ENCODE measurements around the gene THUMPD3. TPM values are rescaled to one million over a fixed set of nuclear protein-coding genes. Genes with fewer than 3 reads are reported as not detected.

Gene THUMPD3
- total and polyA plus RNA-seq, 2 donors (not counting 1 experiment from before 2014, with no cell fraction given), result 57.8 to 59.9 TPM

DNA sequence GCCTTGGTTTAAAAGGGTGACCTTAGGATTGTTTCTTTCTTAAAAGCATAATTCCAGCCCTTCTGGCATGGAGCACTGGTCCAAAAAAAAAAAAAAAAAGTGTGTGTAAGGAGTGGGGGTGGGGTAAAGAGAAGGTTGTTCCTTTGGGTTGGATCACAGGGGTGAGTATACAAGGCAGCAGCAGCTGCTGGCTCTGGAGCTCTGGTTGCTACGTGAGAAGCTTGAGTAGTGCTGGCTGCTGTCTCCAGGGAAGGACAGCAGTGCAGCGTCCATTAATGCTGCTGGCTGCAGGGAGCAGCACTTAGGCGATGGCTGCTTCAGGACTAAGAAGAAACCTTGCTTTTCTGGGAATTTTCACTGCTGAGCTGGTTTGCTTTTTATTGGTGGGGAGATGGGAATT, 36.9 kb downstream of the THUMPD3 start:
- H2AFZ ChIP-seq (ENCODE audit: low read length), result no peak overlapping the region
- H4K20me1 ChIP-seq (ENCODE audit: control insufficient read depth, extremely low read depth, insufficient read depth, low read length), result peaks cover 16% of the 10 kb centered on the region
- H3K79me2 ChIP-seq (ENCODE audit: control insufficient read depth, insufficient read depth, low read length), result peaks cover 85% of the 10 kb centered on the region
- H3K9me3 ChIP-seq (ENCODE audit: control insufficient read depth, insufficient read depth, low read depth, low read length), result no peaks in the 10 kb centered on the region
- peak; percentile 93 to 97 for DNase-seq (ENCODE audit: low read depth in 2 of 2)
- peak overlapping the region; percentile 99 for H3K27ac ChIP-seq (ENCODE audit: insufficient read depth, low read length)
- H3K4me3 ChIP-seq (replicated peaks in 1 of 4; ENCODE audit: control extremely low read depth in 1 of 4, insufficient read depth in 1 of 4, low read depth in 3 of 4, low read length in 4 of 4), result peak overlapping the region; percentile 96 to 99 (median 98)
- no peaks in the 10 kb centered on the region for H3K27me3 ChIP-seq (ENCODE audit: control insufficient read depth, insufficient read depth, low read length)
- H3K4me2 ChIP-seq (ENCODE audit: extremely low read depth, insufficient read depth, low read length), result peak overlapping the region; percentile 90
- H3K4me1 ChIP-seq (ENCODE audit: control insufficient read depth, extremely low read depth, insufficient read depth, low read length), result peaks cover 13% of the 10 kb centered on the region
- H3K9ac ChIP-seq (ENCODE audit: insufficient read depth, low read length), result peak overlapping the region; percentile 99
- no peaks in the 10 kb centered on the region for H3K36me3 ChIP-seq (ENCODE audit: control insufficient read depth, insufficient read depth, low read length)
- TF ChIP-seq, protein P1, sequence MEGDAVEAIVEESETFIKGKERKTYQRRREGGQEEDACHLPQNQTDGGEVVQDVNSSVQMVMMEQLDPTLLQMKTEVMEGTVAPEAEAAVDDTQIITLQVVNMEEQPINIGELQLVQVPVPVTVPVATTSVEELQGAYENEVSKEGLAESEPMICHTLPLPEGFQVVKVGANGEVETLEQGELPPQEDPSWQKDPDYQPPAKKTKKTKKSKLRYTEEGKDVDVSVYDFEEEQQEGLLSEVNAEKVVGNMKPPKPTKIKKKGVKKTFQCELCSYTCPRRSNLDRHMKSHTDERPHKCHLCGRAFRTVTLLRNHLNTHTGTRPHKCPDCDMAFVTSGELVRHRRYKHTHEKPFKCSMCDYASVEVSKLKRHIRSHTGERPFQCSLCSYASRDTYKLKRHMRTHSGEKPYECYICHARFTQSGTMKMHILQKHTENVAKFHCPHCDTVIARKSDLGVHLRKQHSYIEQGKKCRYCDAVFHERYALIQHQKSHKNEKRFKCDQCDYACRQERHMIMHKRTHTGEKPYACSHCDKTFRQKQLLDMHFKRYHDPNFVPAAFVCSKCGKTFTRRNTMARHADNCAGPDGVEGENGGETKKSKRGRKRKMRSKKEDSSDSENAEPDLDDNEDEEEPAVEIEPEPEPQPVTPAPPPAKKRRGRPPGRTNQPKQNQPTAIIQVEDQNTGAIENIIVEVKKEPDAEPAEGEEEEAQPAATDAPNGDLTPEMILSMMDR (conservative IDR thresholded peaks at IDR 0.05 in 1 of 2, IDR thresholded peaks at IDR 0.05 in 1 of 2; ENCODE audit: low read depth in 1 of 2, low read length in 2 of 2), result peak; percentile 16 to 30
- no peak for TF ChIP-seq EZH2 (IDR thresholded peaks at IDR 0.05; ENCODE audit: low read length, missing control alignments)

DNA sequence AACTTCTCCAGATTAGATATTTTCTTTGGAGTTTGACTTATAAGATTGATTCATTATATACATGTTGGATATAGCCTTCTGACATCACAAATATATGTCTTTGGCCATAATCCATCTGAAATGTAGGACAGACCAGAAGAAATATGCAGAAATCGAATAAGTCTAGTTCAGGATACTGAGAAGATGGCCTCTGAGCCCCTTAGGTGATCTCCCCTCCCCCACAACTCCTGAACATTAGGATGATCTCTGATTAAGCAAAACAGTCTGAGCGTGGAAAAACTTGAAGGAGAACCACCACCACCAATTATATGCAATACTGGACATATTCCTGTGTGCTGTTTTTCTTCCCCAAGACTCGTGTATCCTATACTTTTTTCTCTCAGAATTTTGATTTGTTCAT, 37.8 kb downstream of the THUMPD3 start:
- Histone ChIP-seq H3K4me3 (replicated peaks in 1 of 4; ENCODE audit: control extremely low read depth in 1 of 4, insufficient read depth in 1 of 4, low read depth in 3 of 4, low read length in 4 of 4) (peak overlapping the region; percentile 11 to 99 (median 97)), H3K27me3 (ENCODE audit: control insufficient read depth, insufficient read depth, low read length) (no peaks in the 10 kb centered on the region), H3K4me1 (ENCODE audit: control insufficient read depth, extremely low read depth, insufficient read depth, low read length) (peaks cover 11% of the 10 kb centered on the region), H3K9ac (ENCODE audit: insufficient read depth, low read length) (peak overlapping the region; percentile 21), H2AFZ (ENCODE audit: low read length) (no peak overlapping the region), H3K36me3 (ENCODE audit: control insufficient read depth, insufficient read depth, low read length) (no peaks in the 10 kb centered on the region), H3K9me3 (ENCODE audit: control insufficient read depth, insufficient read depth, low read depth, low read length) (no peaks in the 10 kb centered on the region), H4K20me1 (ENCODE audit: control insufficient read depth, extremely low read depth, insufficient read depth, low read length) (peaks cover 16% of the 10 kb centered on the region), H3K4me2 (ENCODE audit: extremely low read depth, insufficient read depth, low read length) (peak overlapping the region; percentile 90), H3K27ac (ENCODE audit: insufficient read depth, low read length) (peak overlapping the region; percentile 43), H3K79me2 (ENCODE audit: control insufficient read depth, insufficient read depth, low read length) (peaks cover 85% of the 10 kb centered on the region)
- TF ChIP-seq, protein P1 (conservative IDR thresholded peaks at IDR 0.05 in 1 of 2, IDR thresholded peaks at IDR 0.05 in 1 of 2; ENCODE audit: low read depth in 1 of 2, low read length in 2 of 2), result no peak
- TF ChIP-seq EZH2 (IDR thresholded peaks at IDR 0.05; ENCODE audit: low read length, missing control alignments), result no peak
- no peak for DNase-seq (ENCODE audit: low read depth in 2 of 2)

DNA sequence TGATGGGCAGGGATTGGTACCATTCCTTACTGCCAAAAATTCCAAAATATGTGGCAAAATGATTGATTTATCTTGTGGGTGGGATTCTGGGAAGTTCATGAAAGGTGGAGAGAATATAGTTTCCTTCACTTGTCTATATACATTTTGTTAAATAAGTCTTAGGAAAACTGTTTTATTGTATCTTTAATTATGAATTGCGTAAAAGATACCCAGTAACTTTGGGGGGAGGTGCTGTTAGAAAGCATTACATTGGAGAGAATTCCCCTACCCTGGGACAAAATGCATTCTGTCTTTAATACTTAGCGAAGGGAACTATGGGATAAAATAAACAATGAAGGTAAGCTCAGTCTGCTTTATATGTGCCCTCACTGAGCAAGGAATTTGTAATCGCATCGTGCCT, 39.1 kb downstream of the THUMPD3 start:
- no peak for TF ChIP-seq EZH2 (IDR thresholded peaks at IDR 0.05; ENCODE audit: low read length, missing control alignments)
- TF ChIP-seq, protein P1 (conservative IDR thresholded peaks at IDR 0.05 in 1 of 2, IDR thresholded peaks at IDR 0.05 in 1 of 2; ENCODE audit: low read depth in 1 of 2, low read length in 2 of 2), result no peak
- peak overlapping the region; percentile 33 for H3K9ac ChIP-seq (ENCODE audit: insufficient read depth, low read length)

More for the DNA sequence above, 39.1 kb downstream of the THUMPD3 start:
- H4K20me1 ChIP-seq (ENCODE audit: control insufficient read depth, extremely low read depth, insufficient read depth, low read length), result peaks cover 16% of the 10 kb centered on the region
- H3K4me3 ChIP-seq (replicated peaks in 1 of 4; ENCODE audit: control extremely low read depth in 1 of 4, insufficient read depth in 1 of 4, low read depth in 3 of 4, low read length in 4 of 4), result peak overlapping the region; percentile 21 to 99 (median 97)
- H3K27me3 ChIP-seq (ENCODE audit: control insufficient read depth, insufficient read depth, low read length), result no peaks in the 10 kb centered on the region
- no peaks in the 10 kb centered on the region for H3K9me3 ChIP-seq (ENCODE audit: control insufficient read depth, insufficient read depth, low read depth, low read length)
- H3K79me2 ChIP-seq (ENCODE audit: control insufficient read depth, insufficient read depth, low read length), result peaks cover 93% of the 10 kb centered on the region
- peak overlapping the region; percentile 90 for H3K4me2 ChIP-seq (ENCODE audit: extremely low read depth, insufficient read depth, low read length)
- DNase-seq (ENCODE audit: low read depth in 2 of 2), result no peak
- H3K4me1 ChIP-seq (ENCODE audit: control insufficient read depth, extremely low read depth, insufficient read depth, low read length), result peaks cover 11% of the 10 kb centered on the region
- no peak overlapping the region for H2AFZ ChIP-seq (ENCODE audit: low read length)
- no peaks in the 10 kb centered on the region for H3K36me3 ChIP-seq (ENCODE audit: control insufficient read depth, insufficient read depth, low read length)
- peak overlapping the region; percentile 51 for H3K27ac ChIP-seq (ENCODE audit: insufficient read depth, low read length)
